Kidney (tissue), 14 donors: ENCODE measurements around the gene GRIN1. TPM values are rescaled to one million over a fixed set of nuclear protein-coding genes. Genes with fewer than 3 reads are reported as not detected.

Source experiments
- DNase-seq, 5 donors: peaks; one replicate each; pipeline ENCODE4 v3.0.0-alpha.2; 2013 to 2020
- FAIRE-seq: peaks from 2 replicates; lab custom pipeline; 2012; peaks lifted over from hg19 to GRCh38; lab: Jason Lieb, UNC
- H3K27ac ChIP-seq, 2 donors: one replicate each; pipeline ENCODE4 v1.7.0; 2013; ENCODE audit warnings: low read depth in 2 of 2, low read length in 2 of 2, inconsistent platforms in 1 of 2
- H3K27me3 ChIP-seq: one replicate; pipeline ENCODE4 v1.7.1; 2013; ENCODE audit warnings: low read length, inconsistent platforms; ENCODE audit not compliant: control insufficient read depth, insufficient read depth
- H3K36me3 ChIP-seq, 3 donors: one replicate each; pipeline versions ENCODE4 v1.7.0 to v1.7.1; 2013; ENCODE audit warnings: low read length in 3 of 3, control low read depth in 1 of 3, inconsistent platforms in 1 of 3; ENCODE audit not compliant: insufficient read depth in 3 of 3, control insufficient read depth in 2 of 3
- H3K4me1 ChIP-seq, 3 donors: one replicate each; pipeline versions ENCODE4 v1.7.0 to v1.7.1; 2013; ENCODE audit warnings: low read length in 3 of 3, inconsistent platforms in 1 of 3, low read depth in 1 of 3; ENCODE audit not compliant: control insufficient read depth in 2 of 3, insufficient read depth in 2 of 3
- H3K4me3 ChIP-seq, 3 donors: one replicate each; pipeline versions ENCODE4 v1.7.0 to v1.8.1; 2013; ENCODE audit warnings: low read length in 3 of 3, control low read depth in 1 of 3, inconsistent platforms in 1 of 3
- H3K9ac ChIP-seq, 3 donors: one replicate each; pipeline versions ENCODE4 v1.7.0 to v1.7.1; 2013; ENCODE audit warnings: low read length in 3 of 3, control low read depth in 1 of 3, inconsistent platforms in 1 of 3
- H3K9me3 ChIP-seq, 3 donors: one replicate each; pipeline versions ENCODE4 v1.7.0 to v1.7.1; 2013; ENCODE audit warnings: low read length in 3 of 3, control low read depth in 1 of 3, inconsistent platforms in 1 of 3; ENCODE audit not compliant: control insufficient read depth in 2 of 3, insufficient read depth in 1 of 3
- CTCF ChIP-seq: IDR thresholded peaks from 3 replicates; pipeline ENCODE4 v1.5.1; 2012; ENCODE audit warnings: mild to moderate bottlenecking, moderate library complexity, borderline replicate concordance; ENCODE audit not compliant: insufficient read depth; ENCODE audit errors: extremely low read depth
- intact Hi-C: fragments of 100-400 bp; cut with DNase I; formaldehyde crosslinking; loops from one replicate; pipeline ENCODE4 v1.11.1; 2022
- polyA plus RNA-seq: library from polyadenylated mRNA; stranded (reverse); fragments of 350-450 nt; fragmentation: Illumina TruSeq; extraction: RNeasy Lipid Tissue Mini Kit (QIAGEN cat#74804); gene quantifications from one replicate; pipeline ENCODE4 v1.2.3, GENCODE V29; 2014; ENCODE audit warnings: low read depth, low replicate concordance; ENCODE audit not compliant: insufficient read depth
- total RNA-seq: library from RNA; stranded (reverse); fragmentation: NEBNext Ultra II Directional; extraction: Animal tissue kit (Norgen Biotek cat#: 25700); gene quantifications from one replicate; pipeline ENCODE4 v1.2.1, GENCODE V29; 2021
- donor health status: control.
- donor health status: control.
- donor health status: control.
- donor health status: control.
- donor health status: control.
- donor health status: DM: yes; HTN: yes; CAD: no.
- donor health status: Normal renal cell carcinoma (clear cell type).

The GRIN1 gene
- total and polyA plus RNA-seq, 2 donors from 2014 or later: 0.47 TPM; not detected in 1

- FAIRE-seq: no peak
These were observed 56.7 kb downstream of the GRIN1 start for GRCh38 chr9:137195525-137196220.

GRCh38 chr9:137198051-137198901 lies 59.3 kb downstream of the GRIN1 start:
- intact Hi-C loops: no loop called here
- Histone ChIP-seq H3K4me1 (peaks cover 0 to 52% (median 16%) of the 10 kb centered on the region in 3 donors), H3K27me3 (no peaks in the 10 kb centered on the region), H3K36me3 (no peaks in the 10 kb centered on the region), H3K9me3 (no peaks in the 10 kb centered on the region), H3K9ac (peak overlapping the region in 1 of 3 donors; percentile 26), H3K4me3 (peak overlapping the region in 2 of 3 donors; percentile 48 to 67), H3K27ac (peak overlapping the region; percentile 63 to 77)
- TF ChIP-seq CTCF: no peak
- peak in 3 of 5 donors; percentile 22 to 43 (median 34) for DNase-seq
- FAIRE-seq: no peak

More at GRCh38 chr9:137195525-137196220, 56.7 kb downstream of the GRIN1 start:
- no peaks in the 10 kb centered on the region for H3K9me3 ChIP-seq
- peak overlapping the region in 1 of 2 donors; percentile 65 for H3K27ac ChIP-seq
- peaks cover 0 to 48% (median 10%) of the 10 kb centered on the region in 3 donors for H3K4me1 ChIP-seq
- peaks cover 0 to 8% (median 4%) of the 10 kb centered on the region in 3 donors for H3K36me3 ChIP-seq
- no peak overlapping the region for H3K9ac ChIP-seq
- H3K4me3 ChIP-seq: peak overlapping the region in 1 of 3 donors; percentile 29
- TF ChIP-seq CTCF: no peak
- no peak for DNase-seq
- no peaks in the 10 kb centered on the region for H3K27me3 ChIP-seq
- intact Hi-C loops: no loop called here

- Histone ChIP-seq H3K36me3 (no peaks in the 10 kb centered on the region), H3K4me1 (peaks cover 0 to 52% (median 16%) of the 10 kb centered on the region in 3 donors), H3K9me3 (no peaks in the 10 kb centered on the region), H3K4me3 (peak overlapping the region in 2 of 3 donors; percentile 48 to 67), H3K9ac (peak overlapping the region in 2 of 3 donors; percentile 41 to 46), H3K27me3 (no peaks in the 10 kb centered on the region), H3K27ac (peak overlapping the region; percentile 63 to 77)
- TF ChIP-seq CTCF: no peak
- no peak for FAIRE-seq
- DNase-seq: no peak
- intact Hi-C loops: no loop called here
These were observed 59.9 kb downstream of the GRIN1 start for GRCh38 chr9:137198902-137199283.
